K562 (cell line): ENCODE measurements around the gene LCE1F. TPM values are rescaled to one million over a fixed set of nuclear protein-coding genes. Genes with fewer than 3 reads are reported as not detected.

Source experiments
- ATAC-seq: fragments of 200-7000 bp; cut with Tn5 transposase; 3 replicates; pipeline ENCODE4 v1.9.1; 2020; ENCODE audit warnings: moderate library complexity
- BruUV-seq: library from RNA; stranded (reverse); fragments of 400-500 nt; replicated peaks from 2 replicates; lab custom pipeline; 2021; lab: Mats Ljungman, UMichigan
- CTCF ChIA-PET: fragments of 300-600 bp; formaldehyde crosslinking; extraction: SDS; loops from one replicate; lab custom pipeline; 2021; ENCODE audit warnings: low intra/inter-chr PET ratio; lab: Yijun Ruan, JAX
- POLR2A ChIA-PET: fragments of 300-600, 350-650 bp; sonication (Branson Sonifier 250); formaldehyde crosslinking; extraction: SDS; loops from one replicate; lab custom pipeline; 2021; ENCODE audit warnings: antibody characterized with exemption, inconsistent platforms; lab: Yijun Ruan, JAX
- DNase-seq, 4 experiments: peaks; one replicate each; pipeline versions ENCODE4 v3.0.0 to v3.0.0-alpha.2; 2011 to 2018; ENCODE audit warnings: low spot score in 3 of 4, mixed read lengths in 3 of 4; ENCODE audit errors: extremely low read depth in 1 of 4
- FAIRE-seq: peaks from 2 replicates; lab custom pipeline; 2011; peaks lifted over from hg19 to GRCh38; lab: Jason Lieb, UNC
- H2AFZ ChIP-seq: 2 replicates; pipeline ENCODE4 v1.6.0; 2011; ENCODE audit warnings: low read depth, low read length, control low read depth, inconsistent platforms
- H3K27ac ChIP-seq: fragments of 200-600 bp; 3 replicates; pipeline ENCODE4 v1.8.0; 2011; ENCODE audit warnings: low read depth, mild to moderate bottlenecking, control low read depth, inconsistent platforms, low read length, moderate library complexity, mixed read lengths; ENCODE audit errors: extremely low read depth
- H3K27me3 ChIP-seq, 2 experiments: fragments of 300-600 bp in 1 of 2; 2 replicates in 1 of 2; 3 replicates in 1 of 2; pipeline versions ENCODE4 v1.6.0 to v1.8.0; 2011; ENCODE audit warnings: inconsistent platforms in 2 of 2, low read length in 2 of 2, mild to moderate bottlenecking in 1 of 2, mixed read lengths in 1 of 2, moderate library complexity in 1 of 2; ENCODE audit not compliant: control insufficient read depth in 2 of 2, insufficient read depth in 2 of 2
- H3K36me3 ChIP-seq: fragments of 300-600 bp; 3 replicates; pipeline ENCODE4 v1.8.0; 2011; ENCODE audit warnings: mild to moderate bottlenecking, low read length, inconsistent platforms; ENCODE audit not compliant: control insufficient read depth, insufficient read depth
- H3K4me1 ChIP-seq, 2 experiments: fragments of 200-600 bp in 1 of 2; replicated peaks in 1 of 2; 2 replicates in 1 of 2; 3 replicates in 1 of 2; pipeline versions ENCODE4 v1.5.1 to v1.8.0; 2011; ENCODE audit warnings: inconsistent platforms in 2 of 2, low read length in 2 of 2, mild to moderate bottlenecking in 1 of 2, mixed read lengths in 1 of 2, moderate library complexity in 1 of 2; ENCODE audit not compliant: control insufficient read depth in 2 of 2, insufficient read depth in 2 of 2
- H3K4me2 ChIP-seq: 2 replicates; pipeline ENCODE4 v1.6.1; 2011; ENCODE audit warnings: low read length, control low read depth, inconsistent platforms, mixed read lengths; ENCODE audit not compliant: insufficient read depth
- H3K4me3 ChIP-seq: fragments of 200-600 bp; sonication (generic), shearing (Covaris generic); 2 replicates; pipeline ENCODE4 v1.5.1; 2016; ENCODE audit warnings: control low read depth, inconsistent platforms
- H3K79me2 ChIP-seq: fragments of 200-600 bp; 3 replicates; pipeline ENCODE4 v1.8.0; 2011; ENCODE audit warnings: low read length, inconsistent platforms; ENCODE audit not compliant: control insufficient read depth, insufficient read depth
- H3K9ac ChIP-seq, 2 experiments: 2 replicates each; pipeline versions ENCODE4 v1.6.0 to v1.6.1; 2011; ENCODE audit warnings: low read depth in 2 of 2, low read length in 2 of 2, control low read depth in 1 of 2, inconsistent platforms in 1 of 2, mild to moderate bottlenecking in 1 of 2, mixed read lengths in 1 of 2; ENCODE audit not compliant: insufficient read depth in 1 of 2
- H3K9me1 ChIP-seq: one replicate; pipeline ENCODE4 v1.6.0; 2011; ENCODE audit warnings: inconsistent platforms, mild to moderate bottlenecking, low read length, moderate library complexity; ENCODE audit not compliant: control insufficient read depth, insufficient read depth
- H3K9me3 ChIP-seq: replicated peaks from 2 replicates; pipeline ENCODE4 v1.5.1; 2011; ENCODE audit warnings: low read depth, low read length, inconsistent platforms; ENCODE audit not compliant: control insufficient read depth, insufficient read depth
- H4K20me1 ChIP-seq: replicated peaks from 2 replicates; pipeline ENCODE4 v1.6.1; 2011; ENCODE audit warnings: low read length, inconsistent platforms, mixed read lengths; ENCODE audit not compliant: control insufficient read depth, insufficient read depth
- EGR1 ChIP-seq: fragments of 450-650 bp; conservative IDR thresholded peaks from 2 replicates; pipeline ENCODE4 v1.6.1; 2017; ENCODE audit warnings: mild to moderate bottlenecking
- GABPA ChIP-seq: fragments of 200-800 bp; sonication (Bioruptor generic); conservative IDR thresholded peaks from 2 replicates; pipeline ENCODE4 v1.6.1; 2016; ENCODE audit warnings: low read depth, missing genetic modification characterization, missing compliant biosample characterization
- HMG20A ChIP-seq: fragments of 450-650 bp; formaldehyde crosslinking; conservative IDR thresholded peaks from 2 replicates; pipeline ENCODE4 v1.4.0; 2020; ENCODE audit warnings: mild to moderate bottlenecking, mixed read lengths
- KDM1A ChIP-seq, 2 experiments: fragments of 450-650 bp; IDR thresholded peaks; 2 replicates each; pipeline ENCODE4 v1.6.1; 2016; ENCODE audit warnings: mild to moderate bottlenecking in 2 of 2
- NFE2 ChIP-seq: IDR thresholded peaks from 2 replicates; pipeline ENCODE4 v1.6.1; 2014; ENCODE audit warnings: antibody characterized with exemption, low read depth
- RBM22 ChIP-seq: fragments of 200-400 bp; formaldehyde crosslinking; IDR thresholded peaks from 2 replicates; pipeline ENCODE4 v1.6.1; 2018; ENCODE audit warnings: low read length, low read depth; ENCODE audit not compliant: poor library complexity, severe bottlenecking
- TCF3 ChIP-seq: sonication (generic); formaldehyde crosslinking; IDR thresholded peaks from 2 replicates; pipeline ENCODE4 v1.4.0; 2020; ENCODE audit warnings: mild to moderate bottlenecking, missing genetic modification reagents
- TCF7 ChIP-seq: sonication (generic); IDR thresholded peaks from 2 replicates; pipeline ENCODE4 v1.6.1; 2016; ENCODE audit warnings: antibody characterized with exemption, borderline replicate concordance
- TRIM24 ChIP-seq, 2 experiments: fragments of 450-650 bp; IDR thresholded peaks; 2 replicates each; pipeline ENCODE4 v1.6.1; 2016
- ZBTB8A ChIP-seq: fragments of 450-650 bp; IDR thresholded peaks from 2 replicates; pipeline ENCODE4 v1.6.1; 2018; ENCODE audit warnings: mild to moderate bottlenecking, moderate library complexity; ENCODE audit not compliant: partially characterized antibody
- ZNF232 ChIP-seq: sonication (generic); formaldehyde crosslinking; IDR thresholded peaks from 2 replicates; pipeline ENCODE4 v1.8.0; 2022; ENCODE audit warnings: mild to moderate bottlenecking, missing genetic modification reagents
- whole genome bisulfite sequencing: fragments of 100-300 bp; shearing (Covaris generic); methylation state at CpG from one replicate; pipeline ENCODE4 v1.1.6; 2016; ENCODE audit warnings: low coverage, mixed read lengths; ENCODE audit not compliant: insufficient coverage; ENCODE audit errors: missing lambda C conversion rate; 5-methylcytosine and 5-hydroxymethylcytosine counted together
- in situ Hi-C: fragments of 300-500 bp; cut with MboI; formaldehyde crosslinking; loops from 4 replicates; pipeline ENCODE4 v1.15.0; 2018; ENCODE audit warnings: inconsistent platforms, mixed read lengths
- intact Hi-C: fragments of 100-400 bp; cut with micrococcal nuclease; formaldehyde crosslinking; loops from 2 replicates; pipeline ENCODE4 v1.14.2; 2022
- polyA plus RNA-seq, 8 experiments: library from polyadenylated mRNA; depleted of rRNA in 4 of 8; stranded (reverse) in 5 of 8; unstranded in 3 of 8; fragments of >200 nt; fragmentation: Nextera tagmentation in 2 of 8; fragmentation: Illumina TruSeq in 1 of 8; extraction: Ambion mirVana in 2 of 8; extraction: Trizol in 1 of 8; gene quantifications; 2 replicates each; pipeline versions ENCODE4 v1.2.1 to v1.2.3, GENCODE V29; 2011 to 2014; ENCODE audit warnings: inconsistent platforms in 1 of 8, missing spikeins in 1 of 8
- total RNA-seq, 7 experiments: library from RNA; depleted of rRNA in 6 of 7; stranded (reverse); fragments of >200 nt in 6 of 7; fragmentation: Illumina TruSeq in 2 of 7; extraction: Trizol in 2 of 7; gene quantifications; 2 replicates each; pipeline versions ENCODE4 v1.2.1 to v1.2.3, GENCODE V29; 2011 to 2021; ENCODE audit warnings: low replicate concordance in 1 of 7
- TF ChIP-seq, protein P1 (sequence below): sonication (generic); formaldehyde crosslinking; IDR thresholded peaks from 2 replicates; pipeline ENCODE4 v1.8.0; 2023; ENCODE audit warnings: mild to moderate bottlenecking, missing genetic modification reagents
- TF ChIP-seq, protein P2 (sequence below): fragments of 200-800 bp; sonication (Bioruptor generic); IDR thresholded peaks from 2 replicates; pipeline ENCODE4 v1.6.1; 2017; ENCODE audit warnings: missing genetic modification characterization, missing compliant biosample characterization
- TF ChIP-seq, protein P3 (sequence below): fragments of 250-450 bp; sonication (Bioruptor Pico); IDR thresholded peaks from 2 replicates; pipeline ENCODE4 v1.8.0; 2022; ENCODE audit warnings: moderate library complexity, mild to moderate bottlenecking, inconsistent platforms

The LCE1F gene
- total and polyA plus RNA-seq, 9 of the 15 experiments (the other 6 are each of a cell fraction or from before 2014, with no cell fraction given), result not detected

DNA sequence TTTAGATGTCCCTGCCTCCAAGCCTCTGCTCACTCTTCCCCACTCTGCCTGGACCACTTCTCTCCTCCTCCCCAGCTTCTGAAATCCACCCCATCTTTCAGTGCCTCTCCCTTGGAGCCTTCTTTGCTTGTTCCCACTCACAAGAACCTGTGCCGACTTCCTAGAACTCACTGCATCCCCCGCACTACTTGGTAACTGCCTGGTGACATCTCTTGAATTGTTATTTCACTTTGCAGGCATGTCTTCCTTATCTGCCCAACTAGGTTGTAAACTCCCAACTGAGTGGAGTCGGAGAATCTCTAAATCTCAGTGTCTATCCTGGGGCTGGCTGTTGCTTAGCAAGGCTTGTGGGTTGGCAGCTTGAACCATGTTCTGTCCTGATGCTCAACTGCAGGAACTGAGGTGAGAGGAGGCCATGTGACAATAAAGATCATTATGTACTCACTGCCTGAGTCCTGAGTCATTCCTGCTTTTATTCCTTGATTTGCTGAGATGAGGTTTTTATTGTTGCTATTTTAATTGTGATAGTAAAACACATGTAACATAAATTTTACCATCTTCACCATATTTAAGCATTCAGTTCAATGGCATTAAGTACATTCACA, 13.2 kb upstream of the LCE1F start:
- Histone ChIP-seq H3K9me1 (no peaks in the 10 kb centered on the region), H3K4me3 (no peak overlapping the region), H3K27me3 (peaks cover 0 to 19% of the 10 kb centered on the region in 2 experiments; a peak in 2 of 5 replicates), H4K20me1 (peaks cover 3% of the 10 kb centered on the region; the same call in 1 of the 2 replicates), H3K4me1 (no peaks in the 10 kb centered on the region; a peak in 1 of 5 replicates), H3K9me3 (no peaks in the 10 kb centered on the region), H3K4me2 (no peak overlapping the region), H2AFZ (no peak overlapping the region), H3K9ac (no peak overlapping the region), H3K36me3 (no peaks in the 10 kb centered on the region), H3K27ac (no peak overlapping the region), H3K79me2 (no peaks in the 10 kb centered on the region)
- DNase-seq (no peak), ATAC-seq (no peak), FAIRE-seq (no peak)
- no TSS peak for BruUV-seq
- ChIA-PET POLR2A (no interaction called here), CTCF (no interaction called here)
- WGBS, result 0% methylated on average over 3 of the region's 3 CpGs
- in situ Hi-C loops (no loop called here), intact Hi-C loops (no loop called here)
- TF ChIP-seq TCF7, result no peak
- no peak for TF ChIP-seq GABPA (tag)
- no peak for TF ChIP-seq EGR1
- TF ChIP-seq KDM1A (IDR thresholded peaks at IDR 0.05), result no peak
- TF ChIP-seq ZNF232, result no peak
- TF ChIP-seq, protein P1, sequence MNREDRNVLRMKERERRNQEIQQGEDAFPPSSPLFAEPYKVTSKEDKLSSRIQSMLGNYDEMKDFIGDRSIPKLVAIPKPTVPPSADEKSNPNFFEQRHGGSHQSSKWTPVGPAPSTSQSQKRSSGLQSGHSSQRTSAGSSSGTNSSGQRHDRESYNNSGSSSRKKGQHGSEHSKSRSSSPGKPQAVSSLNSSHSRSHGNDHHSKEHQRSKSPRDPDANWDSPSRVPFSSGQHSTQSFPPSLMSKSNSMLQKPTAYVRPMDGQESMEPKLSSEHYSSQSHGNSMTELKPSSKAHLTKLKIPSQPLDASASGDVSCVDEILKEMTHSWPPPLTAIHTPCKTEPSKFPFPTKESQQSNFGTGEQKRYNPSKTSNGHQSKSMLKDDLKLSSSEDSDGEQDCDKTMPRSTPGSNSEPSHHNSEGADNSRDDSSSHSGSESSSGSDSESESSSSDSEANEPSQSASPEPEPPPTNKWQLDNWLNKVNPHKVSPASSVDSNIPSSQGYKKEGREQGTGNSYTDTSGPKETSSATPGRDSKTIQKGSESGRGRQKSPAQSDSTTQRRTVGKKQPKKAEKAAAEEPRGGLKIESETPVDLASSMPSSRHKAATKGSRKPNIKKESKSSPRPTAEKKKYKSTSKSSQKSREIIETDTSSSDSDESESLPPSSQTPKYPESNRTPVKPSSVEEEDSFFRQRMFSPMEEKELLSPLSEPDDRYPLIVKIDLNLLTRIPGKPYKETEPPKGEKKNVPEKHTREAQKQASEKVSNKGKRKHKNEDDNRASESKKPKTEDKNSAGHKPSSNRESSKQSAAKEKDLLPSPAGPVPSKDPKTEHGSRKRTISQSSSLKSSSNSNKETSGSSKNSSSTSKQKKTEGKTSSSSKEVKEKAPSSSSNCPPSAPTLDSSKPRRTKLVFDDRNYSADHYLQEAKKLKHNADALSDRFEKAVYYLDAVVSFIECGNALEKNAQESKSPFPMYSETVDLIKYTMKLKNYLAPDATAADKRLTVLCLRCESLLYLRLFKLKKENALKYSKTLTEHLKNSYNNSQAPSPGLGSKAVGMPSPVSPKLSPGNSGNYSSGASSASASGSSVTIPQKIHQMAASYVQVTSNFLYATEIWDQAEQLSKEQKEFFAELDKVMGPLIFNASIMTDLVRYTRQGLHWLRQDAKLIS (CRISPR knock-in tag), result no peak
- no peak for TF ChIP-seq RBM22
- no peak for TF ChIP-seq ZBTB8A
- no peak for TF ChIP-seq HMG20A
- TF ChIP-seq, protein P2, sequence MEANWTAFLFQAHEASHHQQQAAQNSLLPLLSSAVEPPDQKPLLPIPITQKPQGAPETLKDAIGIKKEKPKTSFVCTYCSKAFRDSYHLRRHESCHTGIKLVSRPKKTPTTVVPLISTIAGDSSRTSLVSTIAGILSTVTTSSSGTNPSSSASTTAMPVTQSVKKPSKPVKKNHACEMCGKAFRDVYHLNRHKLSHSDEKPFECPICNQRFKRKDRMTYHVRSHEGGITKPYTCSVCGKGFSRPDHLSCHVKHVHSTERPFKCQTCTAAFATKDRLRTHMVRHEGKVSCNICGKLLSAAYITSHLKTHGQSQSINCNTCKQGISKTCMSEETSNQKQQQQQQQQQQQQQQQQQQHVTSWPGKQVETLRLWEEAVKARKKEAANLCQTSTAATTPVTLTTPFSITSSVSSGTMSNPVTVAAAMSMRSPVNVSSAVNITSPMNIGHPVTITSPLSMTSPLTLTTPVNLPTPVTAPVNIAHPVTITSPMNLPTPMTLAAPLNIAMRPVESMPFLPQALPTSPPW (CRISPR knock-in tag), result no peak
- TF ChIP-seq NFE2, result no peak
- TF ChIP-seq, protein P3, sequence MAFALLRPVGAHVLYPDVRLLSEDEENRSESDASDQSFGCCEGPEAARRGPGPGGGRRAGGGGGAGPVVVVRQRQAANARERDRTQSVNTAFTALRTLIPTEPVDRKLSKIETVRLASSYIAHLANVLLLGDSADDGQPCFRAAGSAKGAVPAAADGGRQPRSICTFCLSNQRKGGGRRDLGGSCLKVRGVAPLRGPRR, result no peak
- no peak for TF ChIP-seq TRIM24 (IDR thresholded peaks at IDR 0.05)
- TF ChIP-seq TCF3 (CRISPR knock-in tag), result no peak
- TF ChIP-seq, all 486 proteins: peak for 0
